Esophagus muscularis mucosa (tissue), 3 donors: ENCODE measurements around the gene C1GALT1C1.
A peak's percentile ranks its signal among the peaks of the same experiment; 100 is the strongest.

Source experiments
- CTCF ChIP-seq, 3 experiments: fragments of 200-600 bp in 2 of 3; fragments of 450-650 bp in 1 of 3; sonication (generic) in 2 of 3; IDR thresholded peaks; one replicate each; pipeline ENCODE4 v1.5.1; 2017 to 2019; ENCODE audit warnings: antibody characterized with exemption in 3 of 3, mild to moderate bottlenecking in 2 of 3, moderate library complexity in 1 of 3
- POLR2A ChIP-seq: fragments of 450-650 bp; IDR thresholded peaks from one replicate; pipeline ENCODE4 v1.6.1; 2017; ENCODE audit warnings: antibody characterized with exemption, moderate library complexity, mild to moderate bottlenecking, low read depth
- POLR2AphosphoS5 ChIP-seq, 2 donors: sonication (generic); formaldehyde crosslinking; IDR thresholded peaks; one replicate each; pipeline ENCODE4 v1.6.1; 2017; ENCODE audit warnings: antibody characterized with exemption in 2 of 2

GRCh38 chrX:120629667-120630537 is at the start of gene C1GALT1C1:
- TF ChIP-seq CTCF (IDR thresholded peaks at IDR 0.05) (no peak), POLR2A (no peak), POLR2AphosphoS5 (IDR thresholded peaks at IDR 0.05) (peak; percentile 77 to 88)
